ENCODE data around the gene SPON2.

- TF ChIP-seq CTCF (conservative IDR thresholded peaks at IDR 0.05; ENCODE audit: low read length): no peak
- TF ChIP-seq EZH2phosphoT487 (IDR thresholded peaks at IDR 0.05; ENCODE audit: borderline replicate concordance, low read depth, low read length): no peak
These were observed 36.8 kb upstream of the SPON2 start for GRCh38 chr4:1208970-1209704.
